Spleen (tissue), 11 donors: ENCODE data around the gene ADAP1. TPM values are rescaled to one million over a fixed set of nuclear protein-coding genes. Genes with fewer than 3 reads are reported as not detected.

Source experiments
- DNase-seq: peaks from one replicate; pipeline ENCODE4 v3.0.0-alpha.2; 2020
- H3K27ac ChIP-seq, 8 donors: fragments of 200-600 bp; sonication (generic) in 7 of 8; 1 replicate in 4 of 8; 2 replicates in 4 of 8; pipeline versions ENCODE4 v1.5.0 to v1.8.0; 2016 to 2021; ENCODE audit warnings: inconsistent platforms in 4 of 8, mild to moderate bottlenecking in 4 of 8, moderate library complexity in 1 of 8
- H3K27me3 ChIP-seq, 7 donors: fragments of 200-600 bp; sonication (generic) in 6 of 7; replicated peaks in 1 of 7; 1 replicate in 4 of 7; 2 replicates in 3 of 7; pipeline versions ENCODE4 v1.5.0 to v1.8.0; 2016 to 2021; ENCODE audit warnings: inconsistent platforms in 3 of 7, mild to moderate bottlenecking in 1 of 7
- H3K36me3 ChIP-seq, 6 donors: fragments of 200-600 bp; sonication (generic) in 5 of 6; 1 replicate in 4 of 6; 2 replicates in 2 of 6; pipeline versions ENCODE4 v1.5.0 to v1.8.0; 2016 to 2021; ENCODE audit warnings: inconsistent platforms in 2 of 6
- H3K4me1 ChIP-seq, 6 donors: fragments of 200-600 bp; sonication (generic) in 5 of 6; 1 replicate in 3 of 6; 2 replicates in 3 of 6; pipeline versions ENCODE4 v1.5.0 to v1.8.0; 2016 to 2021; ENCODE audit warnings: inconsistent platforms in 3 of 6
- H3K4me3 ChIP-seq, 8 donors: fragments of 200-600 bp; sonication (generic) in 7 of 8; 1 replicate in 4 of 8; 2 replicates in 4 of 8; pipeline versions ENCODE4 v1.5.0 to v1.8.0; 2016 to 2021; ENCODE audit warnings: inconsistent platforms in 4 of 8, mild to moderate bottlenecking in 4 of 8, moderate library complexity in 2 of 8
- H3K9me3 ChIP-seq, 8 donors: fragments of 200-600 bp; sonication (generic) in 7 of 8; 1 replicate in 4 of 8; 2 replicates in 4 of 8; pipeline versions ENCODE4 v1.5.0 to v1.8.0; 2016 to 2021; ENCODE audit warnings: inconsistent platforms in 4 of 8
- CTCF ChIP-seq, 11 experiments: fragments of 200-600 bp in 7 of 11; fragments of 450-650 bp in 4 of 11; sonication (generic) in 4 of 11; IDR thresholded peaks in 8 of 11; conservative IDR thresholded peaks in 3 of 11; 1 replicate in 7 of 11; 2 replicates in 4 of 11; pipeline versions ENCODE4 v1.4.0 to v1.8.0; 2016 to 2021; ENCODE audit warnings: antibody characterized with exemption in 11 of 11, inconsistent platforms in 4 of 11, mild to moderate bottlenecking in 1 of 11
- POLR2A ChIP-seq, 3 donors: fragments of 450-650 bp; IDR thresholded peaks; one replicate each; pipeline ENCODE4 v1.5.1; 2017; ENCODE audit warnings: antibody characterized with exemption in 3 of 3, mild to moderate bottlenecking in 1 of 3
- POLR2AphosphoS5 ChIP-seq, 3 donors: sonication (generic); formaldehyde crosslinking; IDR thresholded peaks; one replicate each; pipeline ENCODE4 v1.5.1; 2017; ENCODE audit warnings: antibody characterized with exemption in 3 of 3
- WGBS, 5 donors: extraction: QIAGEN DNeasy Blood & Tissue Kit in 3 of 5; methylation state at CpG; one replicate each; pipeline versions ENCODE4 v1.1.5 to v1.1.7; 2013 to 2018; 5-methylcytosine and 5-hydroxymethylcytosine counted together
- intact Hi-C: fragments of 100-400 bp; cut with DNase I; formaldehyde crosslinking; loops from one replicate; pipeline ENCODE4 v1.15.0; 2023; ENCODE audit warnings: low total_unique reads
- polyA plus RNA-seq, 3 donors: library from polyadenylated mRNA; stranded (reverse); fragments of 200-250 nt; gene quantifications; one replicate each; pipeline ENCODE4 v1.2.1, GENCODE V29; 2013
- total RNA-seq, 7 donors: library from RNA; depleted of rRNA in 3 of 7; stranded (reverse); fragments of >200 nt in 3 of 7; fragmentation: NEBNext Ultra II Directional in 4 of 7; extraction: Animal tissue kit (Norgen Biotek cat#: 25700) in 4 of 7; gene quantifications; one replicate each; pipeline versions ENCODE4 v1.1.0 to v1.2.1, GENCODE V29; 2016 to 2021
- donor health status: healthy with polysubstance abuse.
- donor health status: DM: no; HTN: no; CAD: no; lungs with moderate emphysema.
- donor health status: DM: no; HTN: no; CAD: no.
- donor health status: Bipolar disorder and iron deficiency.
- donor health status: healthy.
- donor health status: DM: no; HTN: no; CAD: no.
- donor health status: DM: yes; HTN: yes; CAD: no.

ADAP1 gene
- total and polyA plus RNA-seq, 10 donors: 8.7 to 38.6 (median 22.7) TPM

- DNase-seq: no peak
- Histone ChIP-seq H3K4me1 (no peaks in the 10 kb centered on the region), H3K27me3 (no peaks in the 10 kb centered on the region), H3K9me3 (no peaks in the 10 kb centered on the region), H3K36me3 (peaks cover 7 to 100% (median 89%) of the 10 kb centered on the region in 6 donors), H3K4me3 (no peak overlapping the region), H3K27ac (no peak overlapping the region)
- 90 to 96% (median 95%) methylated on average over 21 of the region's 21 CpGs for WGBS, 5 donors
- intact Hi-C loops: no loop called here
- TF ChIP-seq POLR2A (IDR thresholded peaks at IDR 0.05): no peak
- no peak for TF ChIP-seq POLR2AphosphoS5 (IDR thresholded peaks at IDR 0.05)
- no peak for TF ChIP-seq CTCF (IDR thresholded peaks at IDR 0.05 in 8 of 11, conservative IDR thresholded peaks at IDR 0.05 in 3 of 11)
Observed at GRCh38 chr7:860149-860548, 94.3 kb downstream of the ADAP1 start.

GRCh38 chr7:859359-860030 is 95.0 kb downstream of the ADAP1 start:
- Histone ChIP-seq H3K9me3 (no peaks in the 10 kb centered on the region), H3K36me3 (peaks cover 9 to 100% (median 91%) of the 10 kb centered on the region in 6 donors), H3K4me3 (no peak overlapping the region), H3K4me1 (no peaks in the 10 kb centered on the region), H3K27me3 (no peaks in the 10 kb centered on the region), H3K27ac (no peak overlapping the region)
- no peak for DNase-seq
- TF ChIP-seq POLR2A (IDR thresholded peaks at IDR 0.05) (no peak), POLR2AphosphoS5 (IDR thresholded peaks at IDR 0.05) (no peak), CTCF (IDR thresholded peaks at IDR 0.05 in 8 of 11, conservative IDR thresholded peaks at IDR 0.05 in 3 of 11) (no peak)
- 83 to 91% (median 90%) methylated on average over 16 of the region's 16 CpGs for WGBS, 5 donors
- intact Hi-C loops: loop anchor here (5.0 kb wide), 1 partner anchor 542 kb away; no protein-coding TSS in a partner anchor

- no peak for DNase-seq
- WGBS, 5 donors: 91 to 97% (median 93%) methylated on average over 9 of the region's 9 CpGs
Observed at GRCh38 chr7:857661-858060, 96.8 kb downstream of the ADAP1 start.

More at GRCh38 chr7:857661-858060, 96.8 kb downstream of the ADAP1 start:
- Histone ChIP-seq H3K27ac (no peak overlapping the region), H3K4me3 (no peak overlapping the region), H3K4me1 (no peaks in the 10 kb centered on the region), H3K9me3 (no peaks in the 10 kb centered on the region), H3K36me3 (peaks cover 14 to 100% (median 99%) of the 10 kb centered on the region in 6 donors), H3K27me3 (no peaks in the 10 kb centered on the region)
- no peak for TF ChIP-seq POLR2AphosphoS5 (IDR thresholded peaks at IDR 0.05)
- no peak for TF ChIP-seq CTCF (IDR thresholded peaks at IDR 0.05 in 8 of 11, conservative IDR thresholded peaks at IDR 0.05 in 3 of 11)
- no peak for TF ChIP-seq POLR2A (IDR thresholded peaks at IDR 0.05)
- intact Hi-C loops: loop anchor here (5.0 kb wide), 1 partner anchor 540 kb away; no protein-coding TSS in a partner anchor
